Activated CD4-positive, alpha-beta T cell treated with anti-CD3 and anti-CD28 coated beads, Interleukin-2, Interleukin-6, amounts not matched to agents 100 ng/mL and 50 ng/mL, durations not matched to agents 16 hours and 8 hours (primary cell): Measurements from ENCODE around the gene MEN1.
A peak's percentile ranks its signal among the peaks of the same experiment; 100 is the strongest.

ENCODE experiments used
- DNase-seq: peaks from one replicate; pipeline ENCODE4 v3.0.0-alpha.2; 2020

The MEN1 gene

DNA sequence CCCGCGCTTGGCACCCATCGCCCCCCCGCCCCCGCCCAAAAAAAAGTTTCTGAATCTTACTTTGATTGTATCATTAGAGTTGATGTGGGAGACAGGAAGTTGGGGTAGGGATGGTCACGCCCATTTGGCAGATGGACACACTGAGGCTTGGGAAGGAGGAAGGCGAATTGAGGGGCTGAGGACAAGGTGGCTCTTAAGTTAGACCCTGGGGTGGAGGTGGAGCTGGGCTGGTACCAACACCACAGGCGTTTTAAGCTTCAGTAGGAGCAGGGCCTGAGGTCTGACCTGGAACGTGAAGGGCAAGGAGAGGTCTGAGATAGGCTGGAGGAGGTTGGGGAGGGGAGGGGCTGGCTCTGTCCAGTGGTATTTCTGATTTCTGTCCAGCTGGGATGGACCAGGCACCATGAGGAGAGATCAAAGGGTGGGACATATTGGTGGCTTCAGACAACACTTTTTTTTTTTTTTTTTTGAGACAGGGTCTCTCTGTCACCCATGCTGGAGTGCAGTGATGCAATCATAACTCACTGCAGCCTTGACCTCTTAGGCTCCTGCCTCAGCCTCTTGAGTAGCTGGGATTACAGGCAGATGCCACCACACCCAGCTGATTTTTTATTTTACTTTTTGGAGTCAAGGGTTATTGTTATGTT is 34.9 kb upstream of the MEN1 start:
- DNase-seq: no peak

DNA sequence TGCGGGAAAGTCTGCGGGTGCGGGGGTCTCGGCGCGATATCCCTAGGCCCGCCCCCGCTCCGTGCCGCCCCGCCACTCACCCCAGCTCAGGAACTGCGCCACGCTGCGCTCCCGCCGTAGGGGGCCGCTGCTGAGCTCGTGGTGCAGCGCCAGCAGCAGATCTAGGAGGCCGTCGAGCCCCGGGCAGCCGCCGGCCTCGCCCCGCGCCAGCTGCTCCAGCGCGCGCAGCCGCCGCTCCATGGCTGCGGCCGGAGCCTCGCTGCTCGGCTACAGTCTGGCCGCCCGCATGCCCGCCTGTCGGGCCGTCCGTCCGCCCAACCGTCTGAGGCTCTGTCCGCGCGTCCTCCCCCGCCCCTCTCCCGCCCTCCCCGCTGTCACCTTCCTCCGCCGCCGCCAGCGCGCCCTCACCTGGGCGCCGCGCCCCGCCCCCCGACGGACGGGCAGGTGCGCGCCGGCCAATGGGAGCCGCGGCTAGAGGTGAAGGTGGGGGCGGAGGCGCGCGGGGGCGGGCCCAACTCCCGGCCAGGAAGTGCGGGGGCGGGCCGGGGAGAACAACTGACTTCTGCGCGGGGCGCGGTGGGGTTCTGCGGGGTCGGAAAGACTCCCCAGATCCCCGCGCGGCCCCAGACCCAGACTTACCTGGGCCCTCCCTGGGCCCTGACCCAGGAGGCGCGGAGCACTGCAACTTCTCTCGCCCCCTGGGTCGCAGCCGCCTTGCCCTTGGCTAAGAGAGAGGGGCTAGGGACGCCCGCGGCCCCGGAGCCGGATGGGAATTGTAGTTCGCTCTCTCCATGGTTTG is 34.2 kb upstream of the MEN1 start, which contains the start of gene CDC42BPG:
TSS of gene CDC42BPG (minus strand) at position 324 of the 799 bp plus-strand sequence. CDS start at position 240, 84 bp downstream.
- DNase-seq: peak; percentile 65

- DNase-seq: no peak
These were observed 33.5 kb upstream of the MEN1 start for GRCh38 chr11:64843686-64844329.

DNA sequence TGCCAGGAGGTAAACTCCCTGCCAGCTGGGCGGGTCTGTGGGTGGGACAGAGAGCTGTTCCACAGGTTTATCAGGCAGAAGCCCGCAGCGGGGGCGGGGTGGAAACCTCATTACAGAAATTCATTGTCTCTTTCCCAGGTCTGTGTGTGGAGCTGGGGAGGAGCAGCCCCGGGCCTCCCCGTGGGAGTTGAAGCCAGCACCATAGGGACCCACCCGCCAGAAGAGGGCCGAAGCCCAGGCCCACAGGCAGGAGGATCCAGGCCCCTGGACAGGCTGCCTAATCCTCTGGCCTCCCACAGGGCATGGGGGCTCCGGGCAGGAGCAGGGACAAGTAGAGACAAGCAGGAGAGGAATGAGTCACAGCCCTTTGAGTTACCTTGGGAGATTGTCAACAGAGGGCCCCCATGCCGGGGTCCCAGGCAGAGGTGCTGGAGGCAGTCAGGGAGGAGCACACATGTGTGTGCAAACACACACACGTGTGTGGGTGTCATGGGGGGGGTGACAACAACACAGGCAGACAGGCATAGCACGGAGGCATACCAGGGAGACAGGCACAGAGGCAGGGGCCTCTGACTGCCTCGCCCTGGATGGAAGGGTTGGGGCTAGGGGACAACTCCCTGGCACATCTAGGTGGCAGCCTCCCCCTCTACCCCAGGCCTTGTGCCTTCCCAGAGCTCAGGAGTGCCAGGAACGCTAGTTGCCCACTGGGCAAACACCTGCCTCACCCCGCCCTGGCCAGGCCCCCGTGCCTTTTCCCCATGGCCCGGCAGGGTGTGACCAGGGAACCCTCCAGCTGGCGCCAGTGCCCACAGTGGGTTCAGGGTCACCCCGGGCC is 32.7 kb upstream of the MEN1 start:
- DNase-seq: no peak

- no peak for DNase-seq
These were observed 32.0 kb upstream of the MEN1 start for GRCh38 chr11:64842366-64842759.

- no peak for DNase-seq
These were observed 31.4 kb upstream of the MEN1 start for GRCh38 chr11:64841592-64842365.

DNA sequence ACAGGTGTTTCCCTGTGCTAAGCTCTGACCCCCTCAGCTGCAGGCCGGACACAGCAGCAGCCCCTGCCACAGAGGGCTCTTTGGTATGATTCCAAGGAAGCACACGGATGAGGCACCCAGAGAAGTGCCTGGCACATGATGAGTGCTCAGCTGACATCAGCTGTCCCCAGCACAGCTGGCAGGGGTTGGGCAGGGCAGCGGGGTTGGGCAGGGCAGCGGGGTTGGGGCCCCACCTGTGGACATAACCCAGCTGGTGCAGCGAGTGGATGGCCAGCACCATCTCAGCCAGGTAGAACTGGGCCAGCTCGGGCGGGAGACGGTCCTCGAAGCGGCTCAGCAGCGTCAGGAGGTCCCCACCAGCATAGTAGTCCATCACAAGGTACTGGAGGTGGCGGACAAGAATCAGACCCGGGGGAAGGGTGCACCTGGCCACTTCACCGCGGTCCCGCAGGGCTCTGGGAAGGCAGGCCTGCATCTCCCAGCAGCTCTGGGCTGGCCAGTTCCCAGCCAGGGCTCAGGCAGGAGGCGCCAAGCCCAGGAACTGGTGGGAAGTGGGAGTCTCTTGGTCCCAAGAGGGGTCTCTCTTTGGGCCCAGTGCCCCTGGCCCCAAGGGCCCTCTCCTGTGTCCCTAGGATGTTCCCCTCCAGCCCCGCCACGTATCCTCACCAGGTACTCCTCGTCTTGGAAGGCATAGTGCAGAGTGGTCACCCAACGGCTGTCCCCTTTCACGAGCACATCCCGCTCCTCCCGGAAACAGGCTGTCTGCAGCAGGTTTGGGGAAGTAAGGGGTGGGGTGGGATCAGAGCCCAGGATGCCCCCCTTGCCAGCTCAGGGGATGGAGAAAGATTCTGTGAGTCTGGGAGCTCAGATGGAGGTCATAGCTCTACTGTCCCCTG is 29.8 kb upstream of the MEN1 start:
- DNase-seq: no peak

DNA sequence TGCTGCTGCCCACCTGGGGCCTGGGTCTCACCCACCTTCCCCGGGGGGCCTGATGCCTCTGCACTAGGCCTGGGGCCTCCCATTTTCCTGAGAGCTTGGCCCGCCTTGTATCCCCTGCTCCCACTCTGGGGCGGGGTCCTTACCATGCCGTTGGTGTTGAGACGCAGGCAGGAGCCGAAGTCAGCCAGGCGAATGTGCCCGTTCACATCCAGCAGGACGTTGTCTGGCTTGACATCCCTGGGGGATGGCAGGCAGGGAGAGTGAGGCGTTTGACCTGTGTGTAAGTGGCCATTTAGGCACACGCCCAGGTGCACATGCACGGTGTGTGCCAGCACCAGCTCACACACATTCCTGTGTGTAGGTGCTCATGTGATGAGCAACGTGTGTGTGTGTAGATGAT is 29.0 kb upstream of the MEN1 start:
- no peak for DNase-seq

GRCh38 chr11:64838600-64839334 is 28.4 kb upstream of the MEN1 start:
- no peak for DNase-seq

GRCh38 chr11:64837887-64838351 is 27.6 kb upstream of the MEN1 start:
- no peak for DNase-seq

DNA sequence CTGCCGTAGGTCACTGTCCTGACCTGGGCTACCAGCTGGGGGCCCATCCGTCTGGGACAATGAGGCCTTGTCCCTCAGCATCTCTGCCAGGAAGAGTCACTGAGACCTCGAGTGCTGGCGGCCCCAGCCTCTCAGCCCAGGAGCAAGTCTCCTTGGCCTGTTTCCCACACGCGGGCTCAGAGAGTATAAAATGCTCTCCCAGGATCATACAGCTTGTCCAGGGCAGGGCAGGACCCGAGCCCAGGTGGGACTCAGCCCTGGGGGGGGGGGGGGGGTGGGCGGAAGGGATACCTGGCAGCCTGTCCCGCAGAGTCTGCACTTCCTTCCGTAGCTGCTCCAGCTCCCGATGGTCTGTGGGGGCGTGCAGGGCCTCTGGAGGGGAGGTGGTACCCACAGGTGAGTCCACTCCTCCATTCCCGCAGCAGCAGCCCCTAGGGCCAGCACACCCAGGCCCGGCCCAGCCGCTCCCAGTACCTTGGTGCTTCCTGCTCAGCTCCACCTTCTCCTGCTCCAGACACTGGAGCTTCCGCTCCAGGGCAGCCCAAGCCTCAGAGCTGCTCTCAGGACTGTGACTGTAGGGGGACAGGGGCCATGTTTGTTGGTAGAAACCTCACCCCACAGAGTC is 26.2 kb upstream of the MEN1 start:
- DNase-seq: no peak

DNA sequence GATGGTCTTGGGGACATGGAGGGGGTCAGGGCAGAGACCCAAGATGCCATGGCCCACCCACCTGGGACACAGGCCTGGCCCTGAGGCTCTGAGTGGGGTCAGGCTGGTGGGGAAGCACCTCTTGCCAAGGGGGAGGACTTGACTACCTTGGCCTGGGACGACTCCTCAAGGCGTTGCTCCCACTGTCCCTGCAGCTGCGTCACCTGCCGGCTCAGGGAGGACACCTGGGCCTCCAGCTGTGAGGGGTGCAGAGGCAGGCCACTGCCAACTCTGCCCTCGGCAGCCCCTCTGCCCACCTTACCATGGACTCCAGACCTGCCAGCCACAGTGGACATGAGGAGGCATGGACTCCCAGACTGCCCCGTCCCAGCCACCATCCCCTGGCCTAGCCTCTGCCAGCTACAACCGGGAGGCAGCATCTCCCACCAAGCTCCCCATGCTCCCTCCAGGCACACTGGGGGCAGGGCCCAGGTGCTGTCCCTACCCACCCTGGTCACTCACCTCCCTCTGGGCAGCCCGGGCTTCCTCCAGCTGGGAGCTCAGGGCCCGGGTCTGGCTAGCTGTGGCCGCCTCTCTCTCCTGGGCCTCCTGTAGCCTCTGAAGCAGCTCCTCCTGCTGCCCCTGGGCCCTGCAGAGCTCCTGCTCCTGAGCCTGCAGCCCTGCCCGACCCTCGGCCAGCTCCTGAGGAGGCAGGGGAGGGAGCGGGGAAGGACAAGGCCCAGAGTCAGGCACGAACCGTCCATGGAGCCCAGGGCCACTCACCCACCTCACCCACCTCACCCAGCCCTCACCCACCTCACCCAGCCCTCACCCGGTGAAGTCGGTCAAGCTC is 25.5 kb upstream of the MEN1 start:
- no peak for DNase-seq

DNA sequence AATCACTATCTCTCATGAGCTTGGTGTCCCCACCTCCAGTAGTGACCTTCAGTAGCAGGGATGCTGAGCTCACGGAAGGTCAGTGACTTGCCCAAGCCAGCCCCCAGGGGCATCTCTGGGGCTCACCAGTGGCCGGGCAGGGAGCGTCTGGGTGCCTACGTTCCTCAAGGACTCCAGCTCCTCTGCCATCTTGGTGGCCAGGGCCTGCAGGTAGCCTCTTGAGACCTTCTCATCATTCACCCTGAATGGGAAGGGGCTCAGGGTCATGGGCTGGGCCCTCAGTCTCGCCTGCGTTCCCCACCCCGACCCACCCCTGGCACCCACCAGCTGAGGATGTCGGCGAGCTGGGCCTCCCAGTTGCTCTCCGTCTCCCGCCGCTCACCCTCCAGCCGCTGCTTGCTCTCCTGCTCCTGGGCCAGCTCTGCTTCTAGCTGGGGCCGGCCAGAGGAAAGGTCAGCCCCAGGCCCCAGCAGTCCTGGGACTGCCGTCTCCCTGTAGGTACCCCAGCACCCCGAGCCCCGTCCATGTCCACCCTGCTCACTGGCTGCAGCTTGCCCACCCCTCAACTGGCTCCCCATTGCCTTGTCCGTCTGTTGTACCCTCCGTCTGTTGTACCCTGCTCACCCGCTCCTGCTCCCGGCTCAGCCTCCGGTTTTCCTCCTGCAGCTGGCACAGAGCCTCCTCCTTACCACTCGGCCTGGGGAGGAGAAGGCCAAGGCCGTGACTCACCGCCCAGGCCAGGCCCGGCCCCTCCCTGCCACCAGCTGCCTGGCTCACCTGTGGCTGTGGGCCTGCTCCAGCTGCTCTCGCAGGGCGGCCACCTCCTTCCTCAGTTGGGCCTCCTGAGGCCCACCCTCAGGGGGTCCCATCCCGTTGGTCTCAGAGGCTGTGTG is 24.6 kb upstream of the MEN1 start:
- DNase-seq: no peak

DNA sequence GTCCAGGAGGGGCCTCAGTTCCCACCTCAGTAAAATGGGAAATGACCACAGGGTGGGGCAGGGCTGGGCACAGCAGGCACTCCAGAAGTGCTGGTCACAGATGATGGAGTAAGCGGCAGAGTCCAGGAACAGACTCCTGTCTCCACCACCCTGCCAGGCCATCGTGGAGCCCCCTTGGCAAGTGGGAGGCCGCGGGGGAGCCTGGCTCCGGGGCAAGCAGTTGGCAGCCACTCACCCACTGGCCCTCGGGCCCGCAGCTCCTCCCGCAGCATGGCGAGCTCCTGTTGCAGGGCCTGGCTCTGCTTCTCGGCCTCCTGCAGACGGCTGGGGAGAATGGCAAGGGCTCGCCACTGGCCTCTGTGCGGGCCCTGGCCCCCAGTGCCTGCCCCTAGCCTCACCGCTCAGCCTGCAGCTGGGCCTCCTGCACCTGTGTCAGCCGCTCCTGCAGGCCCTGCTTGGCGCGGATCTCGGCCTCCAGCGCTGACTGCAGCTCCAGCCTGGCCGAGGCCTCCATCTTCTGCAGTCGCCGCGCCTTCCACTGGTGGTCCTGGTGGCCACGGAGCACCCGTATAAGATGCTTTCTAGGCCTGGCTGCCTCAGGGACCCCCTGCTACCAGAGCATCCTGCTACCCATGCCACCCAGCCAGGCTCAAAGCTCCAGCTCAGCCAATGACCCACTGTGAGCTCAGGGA is 23.8 kb upstream of the MEN1 start:
- no peak for DNase-seq

DNA sequence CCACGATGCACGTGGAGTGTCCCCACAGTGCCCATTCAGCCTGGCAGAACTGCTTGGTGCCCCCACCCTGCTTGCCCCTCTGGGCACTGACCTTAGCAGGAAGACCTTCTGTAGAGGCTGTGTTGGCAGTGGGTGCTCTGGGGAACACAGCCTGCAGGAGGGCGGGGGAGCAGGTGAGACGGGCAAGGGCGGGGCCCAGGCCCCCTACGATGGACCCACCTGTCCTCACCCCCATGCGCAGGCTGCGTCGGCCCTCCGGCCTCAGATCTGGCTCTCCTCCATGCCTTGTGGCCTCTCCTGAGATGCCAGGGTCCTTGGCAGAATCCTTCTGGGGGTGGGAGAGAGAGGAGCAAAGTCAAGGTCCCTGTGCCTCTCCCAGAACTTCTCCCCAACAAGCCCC is 23.2 kb upstream of the MEN1 start:
- no peak for DNase-seq

DNA sequence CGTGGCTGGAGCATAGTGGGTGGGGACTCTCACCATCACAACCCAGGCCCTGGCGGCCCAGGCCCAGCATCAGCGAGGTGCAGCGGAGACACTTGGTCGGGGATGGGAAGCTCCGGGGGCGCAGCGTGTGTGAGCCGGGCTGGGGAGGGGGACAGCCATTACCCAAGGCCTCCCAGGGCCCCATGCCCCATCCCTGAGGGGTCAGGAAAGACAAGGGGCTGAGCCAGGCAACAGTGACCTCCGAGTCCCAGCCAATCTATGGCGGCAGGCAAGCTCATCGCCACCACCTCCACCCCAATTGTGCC is 22.8 kb upstream of the MEN1 start:
- DNase-seq: no peak

DNA sequence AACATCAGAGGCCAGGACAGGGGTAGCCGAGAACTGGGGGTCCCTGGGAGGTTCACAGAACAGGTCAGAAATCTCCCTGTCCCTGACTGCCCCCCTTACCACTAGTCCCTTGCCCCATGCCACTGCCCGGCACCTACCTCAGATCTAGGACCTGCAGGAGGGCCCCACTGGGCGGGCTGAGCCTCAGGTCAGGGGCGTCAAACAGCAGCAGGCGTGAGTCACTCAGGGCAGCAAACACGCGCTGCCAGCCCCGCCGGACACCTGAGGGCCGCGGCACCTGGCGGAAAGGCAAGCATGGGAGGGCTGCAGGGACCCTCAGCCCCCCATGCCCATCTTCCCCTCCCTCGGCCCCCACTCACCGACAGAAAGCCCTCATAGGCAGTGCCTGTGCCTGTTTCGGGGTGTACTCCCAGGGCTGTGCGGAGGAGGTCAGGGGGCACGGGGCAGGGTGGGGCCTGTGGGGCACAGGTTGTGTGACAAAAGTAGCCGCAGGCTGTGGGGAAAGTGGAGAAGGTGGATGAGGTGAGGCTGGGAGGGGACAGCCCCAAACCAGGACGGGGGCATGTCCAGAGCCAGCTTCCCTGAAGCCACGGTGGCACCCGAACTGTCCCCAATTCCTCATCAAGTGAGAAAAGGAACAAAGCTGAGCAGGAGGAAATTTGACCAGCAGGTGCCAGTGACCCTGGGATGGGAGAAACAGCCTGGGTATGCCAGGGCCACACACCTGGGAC is 22.3 kb upstream of the MEN1 start:
- DNase-seq: no peak
